GM23338 (cell line): ENCODE measurements around the gene RSAD1. TPM values are rescaled to one million over a fixed set of nuclear protein-coding genes. Genes with fewer than 3 reads are reported as not detected.

Source experiments
- ATAC-seq: fragments of 200-7000 bp; cut with Tn5 transposase; 3 replicates; pipeline ENCODE4 v1.9.1; 2020
- DNase-seq: peaks from one replicate; pipeline ENCODE4 v3.0.0-alpha.2; 2015; ENCODE audit warnings: low spot score
- H2AFZ ChIP-seq: fragments of 200-600 bp; sonication (generic); 2 replicates; pipeline ENCODE4 v1.8.0; 2016; ENCODE audit warnings: antibody characterized with exemption, mild to moderate bottlenecking, moderate library complexity
- H3F3A ChIP-seq: fragments of 200-600 bp; sonication (generic); replicated peaks from 2 replicates; pipeline ENCODE4 v1.8.0; 2017; ENCODE audit warnings: antibody characterized with exemption, mixed run types, low read depth
- H3K27ac ChIP-seq: fragments of 200-600 bp; sonication (generic); 2 replicates; pipeline ENCODE4 v1.6.1; 2016; ENCODE audit warnings: low read depth
- H3K27me3 ChIP-seq: fragments of 200-600 bp; sonication (generic); 2 replicates; pipeline ENCODE4 v1.8.0; 2016; ENCODE audit warnings: mild to moderate bottlenecking, mixed run types, moderate library complexity; ENCODE audit not compliant: insufficient read depth
- H3K36me3 ChIP-seq: fragments of 200-600 bp; sonication (generic); 2 replicates; pipeline ENCODE4 v1.8.0; 2016; ENCODE audit warnings: mild to moderate bottlenecking; ENCODE audit not compliant: insufficient read depth
- H3K4me1 ChIP-seq: fragments of 200-600 bp; sonication (generic); 2 replicates; pipeline ENCODE4 v1.8.0; 2016; ENCODE audit warnings: mild to moderate bottlenecking, moderate library complexity; ENCODE audit not compliant: insufficient read depth
- H3K4me2 ChIP-seq: fragments of 200-600 bp; sonication (generic); 2 replicates; pipeline ENCODE4 v1.7.1; 2017; ENCODE audit warnings: mixed run types
- H3K4me3 ChIP-seq: fragments of 200-600 bp; sonication (generic); 2 replicates; pipeline ENCODE4 v1.6.1; 2016; ENCODE audit warnings: mixed run types
- H3K79me2 ChIP-seq: fragments of 200-600 bp; sonication (generic); replicated peaks from 2 replicates; pipeline ENCODE4 v1.8.0; 2017; ENCODE audit warnings: mild to moderate bottlenecking; ENCODE audit not compliant: insufficient read depth
- H3K9me2 ChIP-seq: fragments of 200-600 bp; sonication (generic); 2 replicates; pipeline ENCODE4 v1.8.0; 2017; ENCODE audit not compliant: insufficient read depth
- H4K20me1 ChIP-seq: fragments of 200-600 bp; sonication (generic); replicated peaks from 2 replicates; pipeline ENCODE4 v1.8.0; 2017; ENCODE audit warnings: mild to moderate bottlenecking; ENCODE audit not compliant: insufficient read depth
- H3K27ac Mint-ChIP-seq: 2 replicates; pipeline ENCODE4 v1.8.0; 2020; ENCODE audit warnings: inconsistent platforms, mild to moderate bottlenecking, moderate library complexity, mixed read lengths
- H3K27me3 Mint-ChIP-seq: 3 replicates; pipeline ENCODE4 v1.8.0; 2022; ENCODE audit warnings: low read depth, mild to moderate bottlenecking, moderate library complexity, mixed read lengths, inconsistent platforms; ENCODE audit not compliant: insufficient read depth, poor library complexity
- H3K36me3 Mint-ChIP-seq: 3 replicates; pipeline ENCODE4 v1.8.0; 2021; ENCODE audit warnings: low read depth, mild to moderate bottlenecking, inconsistent platforms, moderate library complexity, mixed read lengths
- H3K4me1 Mint-ChIP-seq: 3 replicates; pipeline ENCODE4 v1.8.0; 2020; ENCODE audit warnings: mild to moderate bottlenecking, inconsistent platforms, mixed read lengths
- H3K4me3 Mint-ChIP-seq: 3 replicates; pipeline ENCODE4 v1.8.0; 2021; ENCODE audit warnings: moderate library complexity, mild to moderate bottlenecking, inconsistent platforms, mixed read lengths
- H3K9me3 Mint-ChIP-seq: 3 replicates; pipeline ENCODE4 v1.8.0; 2020; ENCODE audit warnings: moderate library complexity, mild to moderate bottlenecking, inconsistent platforms, mixed read lengths
- CREB1 ChIP-seq: fragments of 250-450 bp; sonication (Bioruptor Pico); IDR thresholded peaks from 2 replicates; pipeline ENCODE4 v1.5.0; 2020; ENCODE audit warnings: low read depth, mild to moderate bottlenecking, moderate library complexity
- CTCF ChIP-seq, 2 experiments: fragments of 200-600 bp in 1 of 2; sonication (generic) in 1 of 2; conservative IDR thresholded peaks; 2 replicates each; pipeline versions ENCODE4 v1.5.1 to v1.6.1; 2016 to 2017; ENCODE audit warnings: antibody characterized with exemption in 2 of 2, low read depth in 2 of 2, mild to moderate bottlenecking in 2 of 2, moderate library complexity in 1 of 2
- ETS1 ChIP-seq: IDR thresholded peaks from 2 replicates; pipeline ENCODE4 v1.6.1; 2016; ENCODE audit warnings: antibody characterized with exemption
- EZH2 ChIP-seq: fragments of 200-600 bp; sonication (generic); IDR thresholded peaks from one replicate; pipeline ENCODE4 v1.8.0; 2017; ENCODE audit warnings: antibody characterized with exemption, mild to moderate bottlenecking, low read depth; ENCODE audit not compliant: unreplicated experiment
- EZH2phosphoT487 ChIP-seq: fragments of 200-600 bp; sonication (generic); IDR thresholded peaks from one replicate; pipeline ENCODE4 v1.8.1; 2018; ENCODE audit warnings: antibody characterized with exemption; ENCODE audit not compliant: unreplicated experiment
- JUNB ChIP-seq: IDR thresholded peaks from one replicate; pipeline ENCODE4 v1.6.1; 2016; ENCODE audit warnings: antibody characterized with exemption; ENCODE audit not compliant: unreplicated experiment
- NANOG ChIP-seq: IDR thresholded peaks from 2 replicates; pipeline ENCODE4 v1.6.1; 2016; ENCODE audit warnings: antibody characterized with exemption, borderline replicate concordance
- REST ChIP-seq: IDR thresholded peaks from one replicate; pipeline ENCODE4 v1.6.1; 2018; ENCODE audit warnings: antibody characterized with exemption; ENCODE audit not compliant: unreplicated experiment
- STAT1 ChIP-seq: IDR thresholded peaks from one replicate; pipeline ENCODE4 v1.6.1; 2016; ENCODE audit warnings: antibody characterized with exemption; ENCODE audit not compliant: unreplicated experiment
- ZNF114 ChIP-seq: fragments of 250-450 bp; sonication (Bioruptor Pico); IDR thresholded peaks from 2 replicates; pipeline ENCODE4 v1.5.0; 2020; ENCODE audit warnings: mild to moderate bottlenecking, moderate library complexity
- ZNF331 ChIP-seq: fragments of 250-450 bp; sonication (Bioruptor Pico); IDR thresholded peaks from 2 replicates; pipeline ENCODE4 v1.5.0; 2020; ENCODE audit warnings: low read depth, mild to moderate bottlenecking, moderate library complexity
- ZNF462 ChIP-seq: fragments of 250-450 bp; sonication (Bioruptor Pico); IDR thresholded peaks from 2 replicates; pipeline ENCODE4 v1.5.0; 2020; ENCODE audit warnings: mild to moderate bottlenecking, moderate library complexity
- polyA plus RNA-seq: library from polyadenylated mRNA; unstranded; fragments of >200 nt; fragmentation: Nextera tagmentation; extraction: Ambion mirVana; gene quantifications from 2 replicates; pipeline ENCODE4 v1.2.1, GENCODE V29; 2016
- total RNA-seq: library from RNA; depleted of rRNA; stranded (reverse); fragments of >200 nt; shearing (Covaris generic); gene quantifications from 2 replicates; pipeline ENCODE4 v1.2.3, GENCODE V29; 2014

Gene RSAD1
- total and polyA plus RNA-seq, 2 experiments from 2014 or later = 18.4 to 28.7 TPM

- DNase-seq (no peak), ATAC-seq (peak; percentile 30)
- Histone ChIP-seq H3K4me3 (no peak overlapping the region), H3K4me2 (no peak overlapping the region), H2AFZ (peak overlapping the region; percentile 29), H3K36me3 (no peaks in the 10 kb centered on the region), H3K79me2 (no peaks in the 10 kb centered on the region), H3K27ac (no peak overlapping the region), H3K9me2 (0 out of 2 replicates have a peak, but pooled peaks cover 2% of the 10 kb centered on the region), H3K27me3 (no peaks in the 10 kb centered on the region), H3F3A (no peaks in the 10 kb centered on the region), H3K4me1 (no peaks in the 10 kb centered on the region), H4K20me1 (no peaks in the 10 kb centered on the region)
- H3K36me3 Mint-ChIP-seq = no peaks in the 10 kb centered on the region
- H3K9me3 Mint-ChIP-seq = no peaks in the 10 kb centered on the region; the same call in 2 of the 3 replicates
- H3K4me3 Mint-ChIP-seq = no peak overlapping the region
- H3K4me1 Mint-ChIP-seq = peaks cover 22% of the 10 kb centered on the region
- TF ChIP-seq ZNF331 (CRISPR knock-in tag) (no peak), ETS1 (no peak), NANOG (no peak), CREB1 (CRISPR knock-in tag) (no peak), REST (no peak), CTCF (conservative IDR thresholded peaks at IDR 0.05; ENCODE audit: low read depth in 2 of 2) (no peak), EZH2phosphoT487 (no peak), ZNF462 (no peak), EZH2 (no peak), JUNB (no peak), ZNF114 (no peak), STAT1 (no peak)
- no peak overlapping the region for H3K27ac Mint-ChIP-seq
- H3K27me3 Mint-ChIP-seq = peaks cover 7% of the 10 kb centered on the region
Measured at GRCh38 chr17:50518384-50519023, 39.8 kb downstream of the RSAD1 start.
